WTC11 (cell line): ENCODE results near the gene CERCAM.

Source experiments
- GABPB1 ChIP-seq: sonication (generic); formaldehyde crosslinking; IDR thresholded peaks from 2 replicates; pipeline ENCODE4 v1.8.1; 2023; ENCODE audit warnings: mild to moderate bottlenecking, missing genetic modification reagents
- IRF2 ChIP-seq: sonication (generic); formaldehyde crosslinking; IDR thresholded peaks from 2 replicates; pipeline ENCODE4 v1.8.0; 2022; ENCODE audit warnings: low read depth, missing genetic modification reagents, borderline replicate concordance
- NFYB ChIP-seq: sonication (generic); formaldehyde crosslinking; conservative IDR thresholded peaks from 2 replicates; pipeline ENCODE4 v1.8.0; 2022; ENCODE audit warnings: low read depth, missing genetic modification reagents
- SP1 ChIP-seq: sonication (generic); formaldehyde crosslinking; conservative IDR thresholded peaks from 2 replicates; pipeline ENCODE4 v1.8.1; 2022; ENCODE audit warnings: missing genetic modification reagents
- TEAD4 ChIP-seq: sonication (generic); formaldehyde crosslinking; IDR thresholded peaks from 2 replicates; pipeline ENCODE4 v1.8.0; 2022; ENCODE audit warnings: mild to moderate bottlenecking, missing genetic modification reagents
- ZNF232 ChIP-seq: sonication (generic); formaldehyde crosslinking; IDR thresholded peaks from 2 replicates; pipeline ENCODE4 v1.8.0; 2022; ENCODE audit warnings: mild to moderate bottlenecking, missing genetic modification reagents
- ZNF263 ChIP-seq: sonication (generic); formaldehyde crosslinking; IDR thresholded peaks from 2 replicates; pipeline ENCODE4 v1.8.1; 2022; ENCODE audit warnings: low read depth, mild to moderate bottlenecking, moderate library complexity, missing genetic modification reagents
- TF ChIP-seq, protein P1 (sequence below): fragments of 200-600 bp; IDR thresholded peaks from 2 replicates; pipeline ENCODE4 v1.8.0; 2022; ENCODE audit warnings: antibody characterized with exemption
- TF ChIP-seq, protein P2 (sequence below): sonication (generic); formaldehyde crosslinking; IDR thresholded peaks from 2 replicates; pipeline ENCODE4 v1.8.0; 2022; ENCODE audit warnings: mild to moderate bottlenecking, missing genetic modification reagents
- TF ChIP-seq, protein P3 (sequence below): sonication (generic); formaldehyde crosslinking; IDR thresholded peaks from 2 replicates; pipeline ENCODE4 v1.8.1; 2022; ENCODE audit warnings: low read depth, missing genetic modification reagents, borderline replicate concordance

DNA sequence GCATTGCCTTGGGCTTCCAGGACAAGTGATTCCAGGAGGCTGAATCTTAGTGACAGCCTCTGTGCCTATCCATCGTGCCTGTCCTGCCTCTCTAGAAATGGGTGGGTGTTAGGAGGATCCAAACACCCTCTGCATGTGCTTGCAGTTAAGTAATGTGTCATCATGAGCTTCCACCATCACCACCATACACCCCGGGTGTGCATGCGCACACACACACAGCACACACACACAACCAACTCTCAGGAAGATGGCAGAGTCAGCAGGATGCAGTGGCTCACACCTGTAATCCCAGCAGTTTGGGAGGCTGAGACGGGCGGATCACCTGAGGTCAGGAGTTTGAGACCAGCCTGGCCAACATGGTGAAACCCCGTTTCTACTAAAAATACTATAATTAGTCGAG lies 22.8 kb upstream of the CERCAM start:
- TF ChIP-seq, protein P1, sequence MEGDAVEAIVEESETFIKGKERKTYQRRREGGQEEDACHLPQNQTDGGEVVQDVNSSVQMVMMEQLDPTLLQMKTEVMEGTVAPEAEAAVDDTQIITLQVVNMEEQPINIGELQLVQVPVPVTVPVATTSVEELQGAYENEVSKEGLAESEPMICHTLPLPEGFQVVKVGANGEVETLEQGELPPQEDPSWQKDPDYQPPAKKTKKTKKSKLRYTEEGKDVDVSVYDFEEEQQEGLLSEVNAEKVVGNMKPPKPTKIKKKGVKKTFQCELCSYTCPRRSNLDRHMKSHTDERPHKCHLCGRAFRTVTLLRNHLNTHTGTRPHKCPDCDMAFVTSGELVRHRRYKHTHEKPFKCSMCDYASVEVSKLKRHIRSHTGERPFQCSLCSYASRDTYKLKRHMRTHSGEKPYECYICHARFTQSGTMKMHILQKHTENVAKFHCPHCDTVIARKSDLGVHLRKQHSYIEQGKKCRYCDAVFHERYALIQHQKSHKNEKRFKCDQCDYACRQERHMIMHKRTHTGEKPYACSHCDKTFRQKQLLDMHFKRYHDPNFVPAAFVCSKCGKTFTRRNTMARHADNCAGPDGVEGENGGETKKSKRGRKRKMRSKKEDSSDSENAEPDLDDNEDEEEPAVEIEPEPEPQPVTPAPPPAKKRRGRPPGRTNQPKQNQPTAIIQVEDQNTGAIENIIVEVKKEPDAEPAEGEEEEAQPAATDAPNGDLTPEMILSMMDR: no peak
- TF ChIP-seq NFYB (CRISPR knock-in tag): no peak
- TF ChIP-seq, protein P2, sequence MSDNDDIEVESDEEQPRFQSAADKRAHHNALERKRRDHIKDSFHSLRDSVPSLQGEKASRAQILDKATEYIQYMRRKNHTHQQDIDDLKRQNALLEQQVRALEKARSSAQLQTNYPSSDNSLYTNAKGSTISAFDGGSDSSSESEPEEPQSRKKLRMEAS (CRISPR knock-in tag): no peak
- no peak for TF ChIP-seq IRF2 (CRISPR knock-in tag)
- no peak for TF ChIP-seq ZNF263 (CRISPR knock-in tag)
- TF ChIP-seq, protein P3, sequence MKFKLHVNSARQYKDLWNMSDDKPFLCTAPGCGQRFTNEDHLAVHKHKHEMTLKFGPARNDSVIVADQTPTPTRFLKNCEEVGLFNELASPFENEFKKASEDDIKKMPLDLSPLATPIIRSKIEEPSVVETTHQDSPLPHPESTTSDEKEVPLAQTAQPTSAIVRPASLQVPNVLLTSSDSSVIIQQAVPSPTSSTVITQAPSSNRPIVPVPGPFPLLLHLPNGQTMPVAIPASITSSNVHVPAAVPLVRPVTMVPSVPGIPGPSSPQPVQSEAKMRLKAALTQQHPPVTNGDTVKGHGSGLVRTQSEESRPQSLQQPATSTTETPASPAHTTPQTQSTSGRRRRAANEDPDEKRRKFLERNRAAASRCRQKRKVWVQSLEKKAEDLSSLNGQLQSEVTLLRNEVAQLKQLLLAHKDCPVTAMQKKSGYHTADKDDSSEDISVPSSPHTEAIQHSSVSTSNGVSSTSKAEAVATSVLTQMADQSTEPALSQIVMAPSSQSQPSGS (CRISPR knock-in tag): no peak
- TF ChIP-seq TEAD4 (CRISPR knock-in tag): no peak
- no peak for TF ChIP-seq SP1 (CRISPR knock-in tag)
- TF ChIP-seq GABPB1 (CRISPR knock-in tag): no peak
- no peak for TF ChIP-seq ZNF232
